IPS-NIHi11 (cell line): ENCODE results near the gene INHBE.
A peak's percentile ranks its signal among the peaks of the same experiment; 100 is the strongest.
"Not testable (repeated sequence)": the region's sequence is repeated elsewhere in the genome, so short reads cannot be mapped to it uniquely, and the experiment has no call there.

Experiments
- DNase-seq: peaks from one replicate; pipeline ENCODE4 v3.0.0; 2012; ENCODE audit warnings: mixed read lengths, low spot score

Gene INHBE

GRCh38 chr12:57454566-57455373 is at the start of gene INHBE:
Gene INHBE, plus strand, starts transcription at chr12:57455307. Its CDS starts 230 bp downstream, at chr12:57455537.
- DNase-seq, result peak; percentile 80

- no peak for DNase-seq
Observed at GRCh38 chr12:57410534-57410933, 44.6 kb upstream of the INHBE start.

- DNase-seq, result not testable (repeated sequence)
Observed at GRCh38 chr12:57414160-57414559, 40.9 kb upstream of the INHBE start.

- DNase-seq, result no peak
Observed at GRCh38 chr12:57415088-57415487, 40.0 kb upstream of the INHBE start.

- no peak for DNase-seq
Observed at GRCh38 chr12:57416039-57416996, 38.8 kb upstream of the INHBE start.

GRCh38 chr12:57418255-57418654 is 36.9 kb upstream of the INHBE start:
- DNase-seq, result no peak

- DNase-seq, result no peak
Observed at GRCh38 chr12:57419495-57419894, 35.6 kb upstream of the INHBE start.

GRCh38 chr12:57420482-57420881 is 34.6 kb upstream of the INHBE start:
- no peak for DNase-seq

GRCh38 chr12:57426948-57427347 is 28.2 kb upstream of the INHBE start:
- not testable (repeated sequence) for DNase-seq

GRCh38 chr12:57428965-57429364 is 26.1 kb upstream of the INHBE start:
- no peak for DNase-seq

- no peak for DNase-seq
Observed at GRCh38 chr12:57429473-57430111, 25.5 kb upstream of the INHBE start.

GRCh38 chr12:57430112-57430930 is 24.8 kb upstream of the INHBE start:
- DNase-seq, result no peak

GRCh38 chr12:57430931-57431566 is 24.1 kb upstream of the INHBE start, which contains the start of gene R3HDM2:
Gene R3HDM2, minus strand, starts transcription at chr12:57431043. Its CDS starts 120,615 bp downstream, at chr12:57310428.
- peak; percentile 99 for DNase-seq

- DNase-seq, result no peak
Observed at GRCh38 chr12:57431654-57432188, 23.4 kb upstream of the INHBE start.

GRCh38 chr12:57433370-57433769 is 21.7 kb upstream of the INHBE start:
- DNase-seq, result no peak

- DNase-seq, result no peak
Observed at GRCh38 chr12:57434517-57435223, 20.4 kb upstream of the INHBE start, which contains the start of gene INHBC. Gene INHBC, plus strand, starts transcription at chr12:57434784. Its CDS starts 103 bp downstream, at chr12:57434887.

GRCh38 chr12:57435293-57435692 is 19.8 kb upstream of the INHBE start:
- no peak for DNase-seq

GRCh38 chr12:57438400-57438799 is 16.7 kb upstream of the INHBE start:
- DNase-seq, result no peak

GRCh38 chr12:57439762-57440266 is 15.3 kb upstream of the INHBE start:
- no peak for DNase-seq
